HepG2 (cell line): Measurements from ENCODE around the gene STIM2. TPM values are rescaled to one million over a fixed set of nuclear protein-coding genes. Genes with fewer than 3 reads are reported as not detected.

Experiments used
- ATAC-seq: fragments of 200-7000 bp; cut with Tn5 transposase; 3 replicates; pipeline ENCODE4 v1.9.1; 2020; ENCODE audit warnings: mild to moderate bottlenecking, moderate library complexity
- BruUV-seq: library from RNA; stranded (reverse); fragments of 400-500 nt; replicated peaks from 2 replicates; lab custom pipeline; 2021; lab: Mats Ljungman, UMichigan
- CTCF ChIA-PET: fragments of 300-600 bp; formaldehyde crosslinking; extraction: SDS; loops from one replicate; lab custom pipeline; 2021; ENCODE audit warnings: low total read pairs, inconsistent platforms, low intra/inter-chr PET ratio; lab: Yijun Ruan, JAX
- POLR2A ChIA-PET: fragments of 350-600 bp; sonication (Branson Sonifier 250); formaldehyde crosslinking; loops from one replicate; lab custom pipeline; 2020; ENCODE audit warnings: antibody characterized with exemption, inconsistent platforms; lab: Yijun Ruan, JAX
- DNase-seq: peaks from one replicate; pipeline ENCODE4 v3.0.0-alpha.2; 2015; ENCODE audit warnings: low spot score
- FAIRE-seq: peaks from 3 replicates; lab custom pipeline; 2011; peaks lifted over from hg19 to GRCh38; lab: Jason Lieb, UNC
- H2AFZ ChIP-seq: one replicate; pipeline ENCODE4 v1.6.1; 2011; ENCODE audit warnings: low read length, inconsistent platforms
- H3K27ac ChIP-seq: fragments of 300-600 bp; 3 replicates; pipeline ENCODE4 v1.8.0; 2011; ENCODE audit warnings: mixed run types, mild to moderate bottlenecking, mixed read lengths, low read length, inconsistent platforms; ENCODE audit not compliant: insufficient read depth; ENCODE audit errors: extremely low read length
- H3K27me3 ChIP-seq, 2 experiments: fragments of 200-600 bp in 1 of 2; 2 replicates in 1 of 2; 3 replicates in 1 of 2; pipeline versions ENCODE4 v1.6.0 to v1.8.0; 2011; ENCODE audit warnings: low read length in 2 of 2, mild to moderate bottlenecking in 2 of 2, moderate library complexity in 2 of 2, inconsistent platforms in 1 of 2; ENCODE audit not compliant: insufficient read depth in 2 of 2, control insufficient read depth in 1 of 2
- H3K36me3 ChIP-seq, 2 experiments: fragments of 200-600 bp in 1 of 2; replicated peaks in 1 of 2; 2 replicates in 1 of 2; 3 replicates in 1 of 2; pipeline versions ENCODE4 v1.5.1 to v1.8.0; 2011; ENCODE audit warnings: low read length in 2 of 2, inconsistent platforms in 1 of 2; ENCODE audit not compliant: insufficient read depth in 2 of 2, control insufficient read depth in 1 of 2
- H3K4me1 ChIP-seq: 2 replicates; pipeline ENCODE4 v1.5.1; 2012; ENCODE audit warnings: low read length, inconsistent platforms; ENCODE audit not compliant: insufficient read depth
- H3K4me2 ChIP-seq: 2 replicates; pipeline ENCODE4 v1.6.0; 2011; ENCODE audit warnings: low read depth, low read length, inconsistent platforms
- H3K4me3 ChIP-seq, 3 experiments: fragments of 200-600 bp in 1 of 3; sonication (generic), shearing (Covaris generic) in 1 of 3; replicated peaks in 1 of 3; 2 replicates each; pipeline ENCODE4 v1.5.1; 2011 to 2016; ENCODE audit warnings: low read length in 3 of 3, inconsistent platforms in 2 of 3, low read depth in 2 of 3, mild to moderate bottlenecking in 2 of 3, control low read depth in 1 of 3, mixed read lengths in 1 of 3; ENCODE audit not compliant: insufficient read depth in 1 of 3
- H3K79me2 ChIP-seq: one replicate; pipeline ENCODE4 v1.6.1; 2011; ENCODE audit warnings: low read length, inconsistent platforms; ENCODE audit not compliant: insufficient read depth
- H3K9ac ChIP-seq: 2 replicates; pipeline ENCODE4 v1.6.0; 2011; ENCODE audit warnings: mild to moderate bottlenecking, low read depth, low read length, inconsistent platforms; ENCODE audit not compliant: insufficient read depth
- H3K9me3 ChIP-seq: 2 replicates; pipeline ENCODE4 v1.5.1; 2012; ENCODE audit warnings: mild to moderate bottlenecking, low read length
- H4K20me1 ChIP-seq: 2 replicates; pipeline ENCODE4 v1.6.0; 2011; ENCODE audit warnings: inconsistent platforms, mild to moderate bottlenecking, low read length, moderate library complexity; ENCODE audit not compliant: insufficient read depth
- HOXD1 ChIP-seq: sonication (generic); formaldehyde crosslinking; IDR thresholded peaks from 2 replicates; pipeline ENCODE4 v1.5.0; 2020; ENCODE audit warnings: missing genetic modification reagents
- MLLT10 ChIP-seq: sonication (generic); formaldehyde crosslinking; IDR thresholded peaks from 2 replicates; pipeline ENCODE4 v1.4.0; 2020; ENCODE audit warnings: missing genetic modification reagents
- PCBP1 ChIP-seq: fragments of 200-400 bp; formaldehyde crosslinking; IDR thresholded peaks from 2 replicates; pipeline ENCODE4 v1.6.1; 2017; ENCODE audit warnings: mild to moderate bottlenecking, low read depth, low read length, borderline replicate concordance
- PRPF4 ChIP-seq: fragments of 200-400 bp; formaldehyde crosslinking; IDR thresholded peaks from 2 replicates; pipeline ENCODE4 v1.6.1; 2016; ENCODE audit warnings: low read length, low read depth; ENCODE audit not compliant: poor library complexity, severe bottlenecking
- SP4 ChIP-seq: sonication (generic); formaldehyde crosslinking; IDR thresholded peaks from 2 replicates; pipeline ENCODE4 v1.8.1; 2023; ENCODE audit warnings: mild to moderate bottlenecking, missing genetic modification reagents
- YEATS4 ChIP-seq: sonication (generic); formaldehyde crosslinking; IDR thresholded peaks from 2 replicates; pipeline ENCODE4 v1.4.0; 2020; ENCODE audit warnings: missing genetic modification reagents, borderline replicate concordance
- ZBTB25 ChIP-seq: IDR thresholded peaks from 2 replicates; pipeline ENCODE4 v1.6.1; 2018; ENCODE audit warnings: missing genetic modification reagents
- ZBTB39 ChIP-seq: sonication (generic); formaldehyde crosslinking; IDR thresholded peaks from 2 replicates; pipeline ENCODE4 v1.5.0; 2020; ENCODE audit warnings: missing genetic modification reagents
- WGBS: methylation state at CpG from one replicate; pipeline ENCODE4 v1.1.6; 2017; ENCODE audit warnings: low lambda C conversion rate; 5-methylcytosine and 5-hydroxymethylcytosine counted together
- in situ Hi-C: cut with HindIII; loops from 2 replicates; pipeline ENCODE4 v1.10.0; 2017; ENCODE audit warnings: low pct_unique_long_range_greater_than_20kb; ENCODE audit not compliant: extremely low pct_ligation_motif_present
- intact Hi-C: fragments of 100-400 bp; cut with micrococcal nuclease; formaldehyde crosslinking; loops from one replicate; pipeline ENCODE4 v1.10.0; 2022; ENCODE audit not compliant: unreplicated experiment
- polyA plus RNA-seq, 8 experiments: library from polyadenylated mRNA; depleted of rRNA in 3 of 8; stranded (reverse) in 7 of 8; unstranded in 1 of 8; fragments of >200 nt; fragmentation: Illumina TruSeq in 4 of 8; extraction: Trizol in 4 of 8; gene quantifications; 2 replicates each; pipeline versions ENCODE4 v1.2.1 to v1.2.3, GENCODE V29; 2011 to 2016; ENCODE audit warnings: low read depth in 4 of 8, missing spikeins in 1 of 8, mixed read lengths in 1 of 8; ENCODE audit not compliant: insufficient read depth in 1 of 8
- total RNA-seq, 5 experiments: library from RNA; depleted of rRNA; stranded (reverse); fragments of >200 nt; fragmentation: Illumina TruSeq; extraction: Trizol; gene quantifications; 2 replicates each; pipeline ENCODE4 v1.2.3, GENCODE V29; 2016; ENCODE audit warnings: low read depth in 1 of 5

The STIM2 gene
- total and polyA plus RNA-seq, 2 of the 13 experiments (the other 11 are each of a cell fraction or from before 2014, with no cell fraction given) = 19.3 to 19.4 TPM

GRCh38 chr4:26879805-26880204, 19.2 kb downstream of the STIM2 start:
- Histone ChIP-seq H3K79me2 (peaks cover 6% of the 10 kb centered on the region), H3K4me1 (no peaks in the 10 kb centered on the region), H3K36me3 (no peaks in the 10 kb centered on the region), H3K4me2 (no peak overlapping the region), H2AFZ (no peak overlapping the region), H3K9me3 (no peaks in the 10 kb centered on the region), H3K27me3 (no peaks in the 10 kb centered on the region), H4K20me1 (no peaks in the 10 kb centered on the region), H3K9ac (no peak overlapping the region), H3K27ac (no peak overlapping the region), H3K4me3 (no peak overlapping the region)
- BruUV-seq = no TSS peak
- intact Hi-C loops (no loop called here), in situ Hi-C loops (no loop called here)
- POLR2A ChIA-PET = no interaction called here
- CTCF ChIA-PET = no interaction called here
- no peak for DNase-seq
- no peak for TF ChIP-seq ZBTB39 (CRISPR knock-in tag)
- FAIRE-seq = no peak
- WGBS = 92% methylated on average over 2 of the region's 2 CpGs
- ATAC-seq = no peak

GRCh38 chr4:26884026-26884425, 23.4 kb downstream of the STIM2 start:
- ChIA-PET CTCF (no interaction called here), POLR2A (no interaction called here)
- no peak for DNase-seq
- ATAC-seq = no peak
- BruUV-seq = no TSS peak
- Histone ChIP-seq H3K4me3 (no peak overlapping the region), H3K4me1 (no peaks in the 10 kb centered on the region), H3K4me2 (no peak overlapping the region), H3K27me3 (no peaks in the 10 kb centered on the region), H3K79me2 (peaks cover 4% of the 10 kb centered on the region), H2AFZ (no peak overlapping the region), H3K27ac (no peak overlapping the region), H3K9me3 (no peaks in the 10 kb centered on the region), H3K36me3 (no peaks in the 10 kb centered on the region), H3K9ac (no peak overlapping the region), H4K20me1 (no peaks in the 10 kb centered on the region)
- no peak for FAIRE-seq
- TF ChIP-seq SP4 (no peak), MLLT10 (CRISPR knock-in tag) (no peak), PRPF4 (no peak), HOXD1 (CRISPR knock-in tag) (no peak), YEATS4 (no peak), ZBTB25 (CRISPR knock-in tag) (no peak), PCBP1 (no peak)
- intact Hi-C loops (no loop called here), in situ Hi-C loops (no loop called here)
- WGBS = 98% methylated on average over 2 of the region's 2 CpGs
